DOHH2 (cell line): ENCODE data around the gene GLYATL3.

Source experiments
- EZH2phosphoT487 ChIP-seq: fragments of 200-600 bp; sonication (generic); IDR thresholded peaks from 2 replicates; pipeline ENCODE4 v1.6.1; 2017; ENCODE audit warnings: borderline replicate concordance, mild to moderate bottlenecking, antibody characterized with exemption, low read length, moderate library complexity, mixed read lengths
- TF ChIP-seq, protein P1 (sequence below): fragments of 200-600 bp; sonication (generic); IDR thresholded peaks from one replicate; pipeline ENCODE4 v1.5.1; 2014; ENCODE audit warnings: antibody characterized with exemption, mild to moderate bottlenecking, low read depth, low read length; ENCODE audit not compliant: poor library complexity, severe bottlenecking

- no peak for TF ChIP-seq EZH2phosphoT487
- TF ChIP-seq, protein P1, sequence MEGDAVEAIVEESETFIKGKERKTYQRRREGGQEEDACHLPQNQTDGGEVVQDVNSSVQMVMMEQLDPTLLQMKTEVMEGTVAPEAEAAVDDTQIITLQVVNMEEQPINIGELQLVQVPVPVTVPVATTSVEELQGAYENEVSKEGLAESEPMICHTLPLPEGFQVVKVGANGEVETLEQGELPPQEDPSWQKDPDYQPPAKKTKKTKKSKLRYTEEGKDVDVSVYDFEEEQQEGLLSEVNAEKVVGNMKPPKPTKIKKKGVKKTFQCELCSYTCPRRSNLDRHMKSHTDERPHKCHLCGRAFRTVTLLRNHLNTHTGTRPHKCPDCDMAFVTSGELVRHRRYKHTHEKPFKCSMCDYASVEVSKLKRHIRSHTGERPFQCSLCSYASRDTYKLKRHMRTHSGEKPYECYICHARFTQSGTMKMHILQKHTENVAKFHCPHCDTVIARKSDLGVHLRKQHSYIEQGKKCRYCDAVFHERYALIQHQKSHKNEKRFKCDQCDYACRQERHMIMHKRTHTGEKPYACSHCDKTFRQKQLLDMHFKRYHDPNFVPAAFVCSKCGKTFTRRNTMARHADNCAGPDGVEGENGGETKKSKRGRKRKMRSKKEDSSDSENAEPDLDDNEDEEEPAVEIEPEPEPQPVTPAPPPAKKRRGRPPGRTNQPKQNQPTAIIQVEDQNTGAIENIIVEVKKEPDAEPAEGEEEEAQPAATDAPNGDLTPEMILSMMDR = no peak
These were observed 19.9 kb downstream of the GLYATL3 start for GRCh38 chr6:49519660-49520059.
